Ectodermal cell (in vitro differentiated cells): ENCODE results near the gene ZNF136.

Source experiments
- H3K27ac ChIP-seq: 2 replicates; pipeline ENCODE4 v1.7.0; 2013; ENCODE audit warnings: mild to moderate bottlenecking, low read depth, low read length; ENCODE audit not compliant: insufficient read depth, poor library complexity, severe bottlenecking
- H3K27me3 ChIP-seq: 2 replicates; pipeline ENCODE4 v1.7.0; 2013; ENCODE audit warnings: mild to moderate bottlenecking, low read length; ENCODE audit not compliant: insufficient read depth, control insufficient read depth, poor library complexity, severe bottlenecking
- H3K36me3 ChIP-seq: one replicate; pipeline ENCODE4 v1.7.0; 2013; ENCODE audit warnings: low read length; ENCODE audit not compliant: control insufficient read depth, insufficient read depth
- H3K4me1 ChIP-seq: one replicate; pipeline ENCODE4 v1.7.0; 2013; ENCODE audit warnings: low read length; ENCODE audit not compliant: control insufficient read depth, insufficient read depth
- H3K4me3 ChIP-seq: 2 replicates; pipeline ENCODE4 v1.7.0; 2013; ENCODE audit warnings: low read depth, low read length, control low read depth; ENCODE audit not compliant: insufficient read depth
- H3K9me3 ChIP-seq: 2 replicates; pipeline ENCODE4 v1.7.0; 2013; ENCODE audit warnings: mild to moderate bottlenecking, low read length, moderate library complexity; ENCODE audit not compliant: control insufficient read depth
- WGBS, 2 experiments: methylation state at CpG; one replicate each; pipeline ENCODE4 v1.1.7; 2013; ENCODE audit warnings: missing lambda C conversion rate in 2 of 2; 5-methylcytosine and 5-hydroxymethylcytosine counted together

The ZNF136 gene

DNA sequence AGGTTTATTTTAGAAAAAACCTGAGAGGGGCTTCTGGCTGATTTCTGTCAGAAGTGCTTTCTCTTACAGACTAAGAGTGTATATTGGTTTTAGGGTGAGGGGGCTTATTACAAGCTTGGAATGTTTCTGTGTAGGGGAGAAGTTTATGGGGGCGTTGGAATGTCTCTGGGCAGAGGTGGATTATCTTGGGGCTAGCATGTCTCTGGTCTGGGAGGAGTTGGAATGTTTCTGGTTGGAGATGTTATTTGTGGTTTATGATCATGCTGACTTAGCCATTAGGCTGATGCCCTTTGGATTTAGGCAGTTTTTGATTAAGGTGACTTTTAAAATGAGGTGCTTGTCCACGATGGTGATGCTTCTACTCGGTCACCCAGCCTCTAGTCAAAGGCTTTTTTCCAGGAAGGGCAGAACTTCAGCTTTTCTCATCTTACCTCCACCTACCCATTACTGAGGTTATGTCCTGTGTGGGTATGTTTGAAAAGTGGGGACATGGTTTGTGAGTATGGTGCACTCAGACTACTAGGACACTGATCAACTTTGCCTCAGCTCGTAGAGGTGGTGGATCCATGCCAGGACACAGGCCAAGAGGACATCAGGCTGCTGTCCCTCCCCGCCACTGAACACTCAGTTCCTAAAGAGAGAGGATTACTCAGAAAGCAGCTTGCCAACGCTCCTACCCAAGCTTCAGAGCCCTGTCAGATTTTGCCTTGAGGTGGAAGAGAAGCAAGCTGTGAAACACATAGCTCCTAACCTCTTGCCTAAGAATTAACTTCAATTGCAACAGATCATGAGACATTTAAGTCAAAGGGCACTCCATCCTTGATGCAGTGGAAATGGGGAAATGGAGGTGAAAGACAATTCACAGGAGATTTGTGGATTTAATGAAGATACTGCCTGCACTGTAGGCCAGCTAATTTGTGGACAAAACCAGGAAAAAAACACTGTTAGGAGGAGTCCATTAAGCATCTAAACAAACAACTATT is 68.1 kb downstream of the ZNF136 start:
- no peaks in the 10 kb centered on the region for H3K27me3 ChIP-seq
- H3K36me3 ChIP-seq, result no peaks in the 10 kb centered on the region
- 82 to 88% methylated on average over 5 to 6 of the region's 6 CpGs for WGBS, 2 experiments
- H3K9me3 ChIP-seq, result peaks cover 4% of the 10 kb centered on the region
- no peak overlapping the region for H3K27ac ChIP-seq
- no peak overlapping the region for H3K4me3 ChIP-seq
- H3K4me1 ChIP-seq, result no peaks in the 10 kb centered on the region

DNA sequence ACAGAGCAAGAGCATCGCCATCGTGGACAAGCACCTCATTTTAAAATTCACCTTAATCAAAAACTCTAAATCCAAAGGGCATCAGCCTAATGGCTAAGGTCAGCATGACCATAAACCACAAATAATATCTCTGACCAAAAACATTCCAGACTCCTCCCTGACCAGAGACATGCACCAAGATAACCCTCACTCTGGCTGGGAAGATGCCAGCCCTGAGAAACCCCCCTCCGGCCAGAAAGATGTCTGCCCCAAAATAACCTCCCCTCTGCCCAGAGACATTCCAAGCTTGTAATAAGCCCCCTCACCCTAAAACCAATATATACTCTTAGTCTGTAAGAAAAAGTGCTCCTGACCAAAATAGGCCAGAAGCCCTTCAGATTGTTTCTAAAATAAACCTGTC is 70.1 kb downstream of the ZNF136 start:
- no peaks in the 10 kb centered on the region for H3K36me3 ChIP-seq
- peaks cover 4% of the 10 kb centered on the region for H3K9me3 ChIP-seq
- no peaks in the 10 kb centered on the region for H3K4me1 ChIP-seq
- no peak overlapping the region for H3K4me3 ChIP-seq
- 92 to 100% methylated on average over 3 of the region's 3 CpGs for WGBS, 2 experiments
- H3K27ac ChIP-seq, result no peak overlapping the region
- H3K27me3 ChIP-seq, result no peaks in the 10 kb centered on the region

DNA sequence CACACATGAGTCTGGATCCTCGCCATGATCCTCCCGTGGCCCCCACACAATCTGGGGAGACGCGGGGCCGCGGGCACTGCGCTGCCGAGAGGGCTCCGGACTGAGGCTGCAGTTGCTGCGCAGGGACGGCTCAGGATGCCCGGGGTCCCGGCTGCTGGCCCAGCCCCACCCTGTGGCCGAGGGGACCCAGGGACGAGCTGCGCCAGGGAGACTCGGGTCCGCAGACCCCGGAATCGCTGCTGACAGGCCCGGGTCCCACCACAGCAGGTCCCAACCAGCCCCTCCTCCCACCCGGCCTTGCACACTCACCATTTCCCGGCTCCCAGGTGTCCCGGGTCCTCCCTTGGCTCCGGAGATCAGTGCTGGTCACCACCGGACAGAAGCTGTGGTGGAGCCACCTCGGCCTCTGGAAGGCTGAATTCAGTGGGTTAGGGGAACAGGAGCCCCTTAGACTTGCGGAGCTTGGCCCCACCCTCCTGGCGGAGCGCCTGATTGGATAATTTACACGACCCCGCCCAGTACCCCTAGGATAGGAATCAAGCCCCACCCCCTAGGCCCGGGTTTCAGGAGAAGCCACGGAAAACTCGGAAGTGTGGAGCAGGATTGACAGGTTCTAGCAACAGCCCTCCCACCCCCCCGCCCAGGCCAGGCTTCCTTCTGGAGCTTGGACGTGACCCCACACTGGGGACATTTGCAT is 74.4 kb downstream of the ZNF136 start:
- no peaks in the 10 kb centered on the region for H3K27me3 ChIP-seq
- H3K9me3 ChIP-seq, result no peaks in the 10 kb centered on the region
- no peak overlapping the region for H3K4me3 ChIP-seq
- no peaks in the 10 kb centered on the region for H3K4me1 ChIP-seq
- H3K36me3 ChIP-seq, result no peaks in the 10 kb centered on the region
- H3K27ac ChIP-seq, result no peak overlapping the region
- 93 to 96% methylated on average over 37 of the region's 37 CpGs for WGBS, 2 experiments
